GM18505 (cell line): ENCODE results near the gene NLRP14.

Experiments used
- ATAC-seq: cut with Tn5 transposase; IDR thresholded peaks from one replicate; pipeline ENCODE4 v1.9.1; 2021; ENCODE audit not compliant: unreplicated experiment
- POLR2A ChIP-seq: IDR thresholded peaks from 4 replicates; pipeline ENCODE4 v1.6.1; 2011; ENCODE audit warnings: borderline replicate concordance; ENCODE audit not compliant: insufficient read depth, insufficient read length; ENCODE audit errors: extremely low read depth

NLRP14 gene

DNA sequence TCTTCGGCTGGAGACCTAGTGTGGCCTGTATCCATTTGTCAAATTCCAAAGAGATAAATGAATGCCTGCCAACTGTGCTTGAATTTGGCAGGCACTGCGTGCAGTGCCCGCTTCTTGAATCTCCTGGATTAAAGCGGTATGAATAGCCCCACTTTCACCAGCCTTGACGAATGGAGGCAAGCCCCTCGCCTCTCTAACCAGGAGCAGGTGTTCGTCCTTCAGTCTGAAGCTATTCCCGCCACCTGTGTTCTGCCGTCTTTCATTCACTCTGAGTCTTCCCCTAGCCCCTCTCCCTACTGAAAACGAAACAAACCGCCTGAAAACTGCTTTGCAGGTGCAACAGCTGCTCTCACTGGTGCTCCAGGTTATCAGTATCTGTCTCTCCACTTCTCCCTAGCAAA is 11.2 kb downstream of the NLRP14 start:
- no peak for ATAC-seq
- TF ChIP-seq POLR2A, result no peak

DNA sequence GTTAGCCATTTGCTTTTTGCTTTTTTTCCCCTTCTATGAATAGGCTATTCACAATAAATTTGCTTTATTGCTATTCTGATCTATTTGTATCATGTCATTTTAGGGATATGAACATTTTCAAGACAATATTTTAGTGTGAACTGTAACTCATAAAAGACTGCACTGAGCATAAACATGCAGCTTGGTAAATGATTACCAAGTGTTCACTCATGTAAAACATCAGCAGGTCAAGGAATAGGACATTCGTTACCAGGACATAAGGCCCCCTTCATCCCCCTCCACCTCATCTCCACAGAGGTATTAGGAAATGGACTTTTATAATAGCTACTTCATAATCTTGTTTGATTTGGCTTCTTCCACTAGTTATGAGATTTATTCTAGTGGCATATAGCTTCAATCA is 12.4 kb downstream of the NLRP14 start:
- no peak for TF ChIP-seq POLR2A
- no peak for ATAC-seq

DNA sequence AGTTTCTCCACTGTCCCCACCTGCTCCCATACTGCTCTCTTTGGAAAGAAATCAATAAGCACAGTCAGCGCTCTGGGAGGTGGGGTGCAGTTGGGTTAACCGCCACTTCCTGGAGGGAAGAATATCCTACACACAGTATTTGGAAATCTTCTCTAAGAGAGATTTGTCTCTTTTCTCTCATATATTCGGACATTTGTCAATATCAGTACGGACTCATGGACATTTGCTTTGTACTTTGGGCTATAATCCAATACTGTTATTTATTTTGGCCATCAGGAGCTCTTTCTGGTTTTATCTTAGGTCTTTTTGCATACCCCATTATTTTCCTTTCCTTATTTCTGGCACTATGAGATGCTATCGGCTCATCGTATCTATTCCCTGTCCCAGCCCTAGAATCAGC is 13.7 kb downstream of the NLRP14 start:
- no peak for TF ChIP-seq POLR2A
- no peak for ATAC-seq

DNA sequence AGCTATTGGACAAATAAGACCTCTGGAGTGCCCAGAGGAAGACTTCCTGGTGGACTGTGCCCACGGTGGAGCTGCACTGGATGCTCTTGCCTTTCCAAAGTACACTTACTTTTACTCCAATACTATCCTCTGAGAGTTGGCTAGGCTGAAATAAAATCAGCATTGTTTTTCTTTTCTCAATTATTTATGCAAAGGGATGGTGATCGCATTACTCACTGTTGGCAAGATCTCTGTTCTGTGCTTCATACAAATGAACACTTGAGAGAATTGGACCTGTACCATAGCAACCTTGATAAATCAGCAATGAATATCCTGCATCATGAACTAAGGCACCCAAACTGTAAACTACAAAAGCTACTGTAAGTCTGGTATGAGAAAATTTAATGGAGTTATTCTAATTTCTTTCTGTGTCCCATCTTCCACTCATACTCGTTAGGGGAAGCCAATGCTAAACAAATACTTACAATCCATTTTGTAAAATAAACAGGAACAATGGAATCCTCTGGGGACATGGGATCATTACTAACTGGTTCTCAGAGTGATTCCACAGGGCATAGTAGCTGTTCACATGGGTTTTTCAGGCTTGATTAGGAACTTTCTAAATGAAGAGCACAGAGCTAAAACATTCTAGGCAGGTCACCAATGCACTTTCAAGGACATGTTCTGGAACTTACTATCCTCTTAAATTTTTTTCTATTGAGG is 26.3 kb downstream of the NLRP14 start:
- TF ChIP-seq POLR2A, result no peak
- ATAC-seq, result no peak

DNA sequence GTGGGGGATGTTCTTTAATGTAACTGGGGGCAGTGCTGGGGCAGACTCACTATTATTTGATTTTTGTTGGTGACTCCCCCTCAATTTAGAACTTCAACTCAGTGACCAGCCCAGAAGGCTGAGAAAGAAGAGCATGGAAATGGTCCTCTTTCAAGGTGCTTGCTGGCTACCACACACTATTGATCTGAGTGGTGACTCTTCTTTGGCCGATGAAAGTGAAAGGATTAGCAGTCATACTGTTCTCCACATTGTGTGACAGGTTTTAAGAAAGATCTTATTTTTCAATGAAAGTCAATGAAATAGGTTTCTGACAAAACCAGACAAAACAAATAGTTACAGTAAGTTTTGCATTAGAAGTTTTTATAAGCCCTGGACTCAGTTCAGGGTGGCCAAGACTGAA is 29.9 kb downstream of the NLRP14 start:
- TF ChIP-seq POLR2A, result no peak
- no peak for ATAC-seq

GRCh38 chr11:7056828-7057513 is 36.7 kb downstream of the NLRP14 start:
- ATAC-seq, result no peak
- no peak for TF ChIP-seq POLR2A

DNA sequence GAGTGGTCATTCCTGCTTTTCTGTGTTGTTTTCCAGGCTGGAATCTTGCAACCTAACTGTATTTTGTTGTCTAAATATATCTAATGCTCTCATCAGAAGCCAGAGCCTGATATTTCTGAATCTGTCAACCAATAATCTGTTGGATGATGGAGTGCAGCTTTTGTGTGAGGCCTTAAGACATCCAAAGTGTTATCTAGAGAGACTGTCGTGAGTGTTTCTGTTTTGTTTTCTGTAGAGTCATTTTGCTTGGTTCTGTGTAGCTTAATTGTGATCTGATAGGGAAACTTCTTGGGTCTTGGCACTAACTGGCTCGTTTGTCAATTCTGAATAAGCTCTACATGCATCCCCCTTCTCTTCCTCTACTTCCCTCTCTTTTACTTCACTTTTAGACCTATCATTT is 37.4 kb downstream of the NLRP14 start:
- TF ChIP-seq POLR2A, result no peak
- no peak for ATAC-seq

- TF ChIP-seq POLR2A, result no peak
- no peak for ATAC-seq
Observed at GRCh38 chr11:7060868-7061267, 40.6 kb downstream of the NLRP14 start.

- no peak for ATAC-seq
- no peak for TF ChIP-seq POLR2A
Observed at GRCh38 chr11:7062534-7062933, 42.3 kb downstream of the NLRP14 start.

GRCh38 chr11:7072401-7073028 is 52.2 kb downstream of the NLRP14 start:
- TF ChIP-seq POLR2A, result no peak
- no peak for ATAC-seq

GRCh38 chr11:7077101-7077500 is 56.8 kb downstream of the NLRP14 start:
- no peak for TF ChIP-seq POLR2A
- ATAC-seq, result no peak

- no peak for ATAC-seq
- no peak for TF ChIP-seq POLR2A
Observed at GRCh38 chr11:7079545-7080135, 59.4 kb downstream of the NLRP14 start.

- no peak for ATAC-seq
- TF ChIP-seq POLR2A, result no peak
Observed at GRCh38 chr11:7080900-7081299, 60.6 kb downstream of the NLRP14 start.

- no peak for TF ChIP-seq POLR2A
- ATAC-seq, result no peak
Observed at GRCh38 chr11:7081441-7081840, 61.2 kb downstream of the NLRP14 start.
